GM12878 (cell line): ENCODE results near the gene SLC44A4. TPM values are rescaled to one million over a fixed set of nuclear protein-coding genes. Genes with fewer than 3 reads are reported as not detected.

ENCODE experiments used
- HDAC2 ChIP-seq: fragments of 200-600 bp; sonication (generic); IDR thresholded peaks from 2 replicates; pipeline ENCODE4 v1.6.1; 2017
- SREBF1 ChIP-seq: IDR thresholded peaks from 2 replicates; pipeline ENCODE4 v1.6.1; 2012; ENCODE audit warnings: mild to moderate bottlenecking, low read length
- ZBTB11 ChIP-seq: fragments of 450-650 bp; formaldehyde crosslinking; IDR thresholded peaks from 2 replicates; pipeline ENCODE4 v1.5.0; 2022; ENCODE audit warnings: mild to moderate bottlenecking, missing genetic modification characterization
- polyA plus RNA-seq, 11 experiments: library from polyadenylated mRNA; depleted of rRNA in 4 of 11; unstranded in 6 of 11; stranded (reverse) in 5 of 11; fragments of >200 nt; fragmentation: Nextera tagmentation in 4 of 11; fragmentation: Illumina TruSeq in 1 of 11; extraction: Ambion mirVana in 4 of 11; extraction: Trizol in 1 of 11; gene quantifications; 1 replicate in 1 of 11; 2 replicates in 10 of 11; pipeline versions ENCODE4 v1.2.1 to v1.2.3, GENCODE V29; 2011 to 2016; ENCODE audit warnings: inconsistent platforms in 2 of 11, missing spikeins in 2 of 11, low read depth in 1 of 11
- total RNA-seq, 4 experiments: library from RNA; depleted of rRNA in 3 of 4; stranded (reverse); fragments of >200 nt in 3 of 4; fragmentation: Illumina TruSeq in 1 of 4; extraction: Trizol in 1 of 4; gene quantifications; 2 replicates each; pipeline versions ENCODE4 v1.2.1 to v1.2.3, GENCODE V29; 2013 to 2021
- TF ChIP-seq, protein P1 (sequence below): fragments of 450-650 bp; IDR thresholded peaks from 2 replicates; pipeline ENCODE4 v1.6.1; 2016; ENCODE audit warnings: mild to moderate bottlenecking
- TF ChIP-seq, protein P2 (sequence below): fragments of 150-350 bp; IDR thresholded peaks from 2 replicates; pipeline ENCODE4 v1.6.1; 2014; ENCODE audit warnings: mild to moderate bottlenecking, low read depth, low read length
- TF ChIP-seq, protein P3 (sequence below): IDR thresholded peaks from 2 replicates; pipeline ENCODE4 v1.6.1; 2012; ENCODE audit warnings: low read depth, low read length, improper control_type of control experiment

The SLC44A4 gene
- total and polyA plus RNA-seq, 10 of the 15 experiments (the other 5 are each of a cell fraction or from before 2014, with no cell fraction given) = 0.04 to 0.24 (median 0.15) TPM; not detected in 3

DNA sequence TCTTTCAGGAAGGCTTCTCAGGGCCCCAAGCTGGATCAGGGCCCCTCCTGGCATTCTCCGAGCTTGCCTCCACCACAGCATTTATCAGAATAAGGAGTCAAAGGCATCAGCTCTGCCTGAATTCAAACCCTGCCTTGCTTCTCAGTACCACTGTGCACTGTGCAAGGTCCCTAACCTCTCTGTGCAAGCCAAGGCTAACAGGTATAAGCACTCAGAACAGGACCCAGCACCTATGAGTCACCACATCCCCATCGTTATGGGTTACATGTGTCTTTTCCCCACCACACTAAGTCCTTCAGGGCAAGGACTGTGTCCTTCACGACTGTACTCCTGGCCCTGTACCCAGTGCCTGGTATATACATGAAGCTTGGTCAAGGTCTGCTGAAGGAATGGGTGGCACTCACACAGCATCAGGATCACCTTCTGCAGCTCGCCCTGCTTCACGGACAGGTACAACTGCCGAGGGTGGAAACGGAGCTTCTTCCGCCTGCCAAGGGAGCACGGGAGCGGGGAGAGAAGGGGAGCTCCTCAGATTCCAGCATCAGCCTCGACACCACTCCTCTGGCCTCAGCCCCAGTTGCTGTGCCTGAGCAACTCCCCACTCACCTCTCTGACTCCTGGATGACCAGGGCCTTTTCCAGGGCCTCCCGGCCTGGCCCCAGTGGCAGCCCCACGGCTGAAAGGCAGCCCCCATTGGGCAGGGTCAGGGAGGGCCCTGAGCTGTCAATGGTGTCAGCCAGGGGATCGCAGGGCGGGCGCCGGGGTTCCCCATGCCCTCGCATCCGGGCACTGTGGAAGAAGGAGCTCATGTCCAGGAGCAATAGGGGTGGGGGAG is 8.6 kb upstream of the SLC44A4 start (continued):
- TF ChIP-seq, protein P1, sequence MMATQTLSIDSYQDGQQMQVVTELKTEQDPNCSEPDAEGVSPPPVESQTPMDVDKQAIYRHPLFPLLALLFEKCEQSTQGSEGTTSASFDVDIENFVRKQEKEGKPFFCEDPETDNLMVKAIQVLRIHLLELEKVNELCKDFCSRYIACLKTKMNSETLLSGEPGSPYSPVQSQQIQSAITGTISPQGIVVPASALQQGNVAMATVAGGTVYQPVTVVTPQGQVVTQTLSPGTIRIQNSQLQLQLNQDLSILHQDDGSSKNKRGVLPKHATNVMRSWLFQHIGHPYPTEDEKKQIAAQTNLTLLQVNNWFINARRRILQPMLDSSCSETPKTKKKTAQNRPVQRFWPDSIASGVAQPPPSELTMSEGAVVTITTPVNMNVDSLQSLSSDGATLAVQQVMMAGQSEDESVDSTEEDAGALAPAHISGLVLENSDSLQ = no peak
- TF ChIP-seq, protein P2, sequence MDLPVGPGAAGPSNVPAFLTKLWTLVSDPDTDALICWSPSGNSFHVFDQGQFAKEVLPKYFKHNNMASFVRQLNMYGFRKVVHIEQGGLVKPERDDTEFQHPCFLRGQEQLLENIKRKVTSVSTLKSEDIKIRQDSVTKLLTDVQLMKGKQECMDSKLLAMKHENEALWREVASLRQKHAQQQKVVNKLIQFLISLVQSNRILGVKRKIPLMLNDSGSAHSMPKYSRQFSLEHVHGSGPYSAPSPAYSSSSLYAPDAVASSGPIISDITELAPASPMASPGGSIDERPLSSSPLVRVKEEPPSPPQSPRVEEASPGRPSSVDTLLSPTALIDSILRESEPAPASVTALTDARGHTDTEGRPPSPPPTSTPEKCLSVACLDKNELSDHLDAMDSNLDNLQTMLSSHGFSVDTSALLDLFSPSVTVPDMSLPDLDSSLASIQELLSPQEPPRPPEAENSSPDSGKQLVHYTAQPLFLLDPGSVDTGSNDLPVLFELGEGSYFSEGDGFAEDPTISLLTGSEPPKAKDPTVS = no peak
- TF ChIP-seq ZBTB11 (CRISPR knock-in tag) = no peak
- TF ChIP-seq HDAC2 = no peak
- TF ChIP-seq, protein P3, sequence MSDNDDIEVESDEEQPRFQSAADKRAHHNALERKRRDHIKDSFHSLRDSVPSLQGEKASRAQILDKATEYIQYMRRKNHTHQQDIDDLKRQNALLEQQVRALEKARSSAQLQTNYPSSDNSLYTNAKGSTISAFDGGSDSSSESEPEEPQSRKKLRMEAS = no peak
- TF ChIP-seq SREBF1 = no peak
